DLD1 (cell line): ENCODE results near the gene PHYKPL.

Experiments used
- in situ Hi-C: cut with HindIII; loops from 2 replicates; pipeline ENCODE4 v1.10.0; 2017; ENCODE audit warnings: low sequenced_read_pairs

The PHYKPL gene

GRCh38 chr5:178225174-178225573, 7.4 kb downstream of the PHYKPL start:
- in situ Hi-C loops = no loop called here

GRCh38 chr5:178224403-178224802, 8.2 kb downstream of the PHYKPL start:
- in situ Hi-C loops = no loop called here

- in situ Hi-C loops = no loop called here
Observed at GRCh38 chr5:178223828-178224335, 8.7 kb downstream of the PHYKPL start.

DNA sequence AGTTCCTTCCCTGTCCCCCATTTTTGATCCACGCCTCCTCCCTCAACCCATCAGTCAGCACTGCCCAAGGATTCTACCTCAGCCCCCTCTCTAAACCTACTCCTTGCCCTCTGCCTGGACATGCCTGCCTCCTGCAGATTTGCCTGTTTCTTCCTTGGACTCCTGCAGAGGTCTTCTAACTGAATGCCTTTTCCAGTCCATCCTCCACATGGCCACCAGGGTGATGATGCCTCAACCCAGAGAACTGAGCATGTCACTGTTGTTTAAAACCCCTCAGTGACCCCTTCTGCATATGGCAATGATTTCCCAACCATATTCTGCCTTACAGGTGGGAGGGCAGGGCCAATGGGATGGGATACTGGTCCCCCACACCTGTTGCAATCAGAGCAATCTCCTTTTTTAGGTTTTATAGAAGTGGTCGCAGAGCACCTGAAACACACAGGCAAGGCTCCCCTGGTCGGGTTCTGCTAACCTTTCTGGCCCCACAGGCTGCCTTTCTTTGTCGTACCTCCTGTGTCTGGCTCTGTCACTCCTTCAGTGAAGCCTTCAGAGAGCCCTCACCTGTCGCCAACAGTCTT, 9.3 kb downstream of the PHYKPL start:
- in situ Hi-C loops = no loop called here

- in situ Hi-C loops = no loop called here
Observed at GRCh38 chr5:178222292-178222691, 10.3 kb downstream of the PHYKPL start.

- in situ Hi-C loops = no loop called here
Observed at GRCh38 chr5:178221853-178222252, 10.7 kb downstream of the PHYKPL start.

- in situ Hi-C loops = no loop called here
Observed at GRCh38 chr5:178221282-178221681, 11.3 kb downstream of the PHYKPL start.

GRCh38 chr5:178218827-178219226, 13.8 kb downstream of the PHYKPL start:
- in situ Hi-C loops = no loop called here

DNA sequence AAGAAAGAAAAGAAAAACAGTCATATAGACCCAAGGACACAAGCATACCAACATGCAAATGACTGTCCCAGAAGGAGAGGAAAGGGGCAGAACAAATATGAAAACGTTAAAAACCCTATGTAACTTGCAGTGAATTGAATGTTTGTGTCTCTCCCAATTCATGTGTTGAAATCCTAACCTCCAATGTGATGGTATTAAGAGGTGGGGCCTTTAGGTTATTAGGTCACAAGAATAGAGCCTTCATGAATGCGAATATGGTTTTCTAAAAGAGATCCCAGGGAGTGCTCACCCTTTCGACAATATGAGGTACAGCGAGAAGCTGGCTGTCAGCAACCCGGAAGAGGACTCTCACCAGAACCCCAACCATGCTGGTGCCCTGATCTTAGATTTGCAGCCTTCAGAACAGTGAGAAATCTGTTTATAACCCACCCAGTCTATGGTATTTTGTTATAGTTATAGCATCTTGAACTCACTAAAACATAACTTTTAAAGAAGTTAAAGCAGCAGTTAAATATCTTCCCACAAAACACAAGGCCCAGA, 14.3 kb downstream of the PHYKPL start:
- in situ Hi-C loops = no loop called here

DNA sequence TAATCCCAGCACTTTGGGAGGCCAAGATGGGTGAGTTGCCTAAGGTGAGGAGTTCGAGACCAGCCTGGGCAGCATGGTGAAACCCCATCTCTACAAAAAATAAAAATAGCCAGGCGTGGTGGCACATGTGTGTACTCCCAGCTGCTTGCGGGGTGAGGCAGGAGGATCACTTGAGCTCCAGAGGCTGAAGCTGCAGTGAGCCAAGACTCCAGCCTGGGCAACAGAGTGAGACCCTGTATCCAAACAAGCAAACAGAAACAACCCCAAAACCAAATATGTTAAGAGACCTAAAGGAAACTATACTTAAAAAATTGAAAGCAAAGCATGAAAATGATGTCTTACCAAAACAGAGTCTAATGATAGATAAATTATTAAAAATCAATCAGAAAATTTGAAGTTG, 15.8 kb downstream of the PHYKPL start:
- in situ Hi-C loops = no loop called here

GRCh38 chr5:178216088-178216534, 16.5 kb downstream of the PHYKPL start:
- in situ Hi-C loops = no loop called here

- in situ Hi-C loops = no loop called here
Observed at GRCh38 chr5:178215280-178216002, 17.2 kb downstream of the PHYKPL start.

DNA sequence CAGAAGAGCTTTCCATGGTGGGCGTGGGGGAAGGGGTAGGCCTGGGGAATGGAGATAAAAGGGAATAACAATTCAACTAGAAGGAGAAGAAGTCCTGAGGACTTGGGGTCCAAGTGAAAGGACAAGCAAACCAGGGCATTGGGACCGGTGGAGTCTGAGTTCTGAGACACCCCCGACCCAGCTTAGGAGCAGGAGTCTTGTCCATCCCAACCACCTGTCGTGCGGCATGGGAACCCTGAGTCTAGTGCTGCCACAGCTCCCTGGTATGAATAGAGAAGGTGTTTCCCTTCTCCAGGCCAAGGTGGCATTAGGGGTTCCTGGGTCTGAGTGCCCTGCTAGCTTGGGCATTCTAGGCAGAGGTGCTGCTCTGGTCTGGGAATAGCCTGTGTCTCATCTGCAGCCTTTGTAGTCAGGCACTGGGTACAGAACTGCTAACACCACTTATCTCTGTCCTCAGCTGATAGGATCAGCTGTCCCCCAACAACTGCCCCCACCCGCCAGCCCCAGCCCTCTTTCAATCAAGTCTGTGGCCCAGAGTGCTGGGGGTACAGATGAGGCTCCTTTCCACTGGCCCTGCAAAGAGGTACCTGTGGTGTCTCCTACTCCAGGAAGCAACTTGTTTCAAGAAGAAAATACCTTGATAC, 18.3 kb downstream of the PHYKPL start:
- in situ Hi-C loops = no loop called here

DNA sequence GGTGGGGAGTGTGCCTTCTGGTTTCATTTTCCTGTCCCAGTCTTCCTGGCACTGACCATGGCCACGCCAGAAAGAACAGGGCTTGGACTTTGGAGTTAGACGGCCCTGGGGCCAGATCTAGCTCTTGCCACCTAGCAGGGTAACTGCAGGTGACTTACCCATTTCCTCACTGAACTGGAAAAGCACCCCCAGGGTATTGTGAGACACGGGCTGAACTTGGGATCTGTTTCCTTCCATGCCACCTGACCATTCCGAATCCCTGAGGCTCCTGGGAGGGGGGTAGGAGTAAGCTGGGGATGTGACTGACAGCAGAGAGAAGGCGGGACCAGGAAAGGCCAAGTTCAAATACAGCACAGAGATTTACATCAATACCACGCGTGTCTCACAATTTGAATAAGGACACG, 18.9 kb downstream of the PHYKPL start:
- in situ Hi-C loops = no loop called here

- in situ Hi-C loops = no loop called here
Observed at GRCh38 chr5:178213003-178213461, 19.6 kb downstream of the PHYKPL start.

GRCh38 chr5:178212241-178213002, 20.2 kb downstream of the PHYKPL start:
- in situ Hi-C loops = no loop called here

DNA sequence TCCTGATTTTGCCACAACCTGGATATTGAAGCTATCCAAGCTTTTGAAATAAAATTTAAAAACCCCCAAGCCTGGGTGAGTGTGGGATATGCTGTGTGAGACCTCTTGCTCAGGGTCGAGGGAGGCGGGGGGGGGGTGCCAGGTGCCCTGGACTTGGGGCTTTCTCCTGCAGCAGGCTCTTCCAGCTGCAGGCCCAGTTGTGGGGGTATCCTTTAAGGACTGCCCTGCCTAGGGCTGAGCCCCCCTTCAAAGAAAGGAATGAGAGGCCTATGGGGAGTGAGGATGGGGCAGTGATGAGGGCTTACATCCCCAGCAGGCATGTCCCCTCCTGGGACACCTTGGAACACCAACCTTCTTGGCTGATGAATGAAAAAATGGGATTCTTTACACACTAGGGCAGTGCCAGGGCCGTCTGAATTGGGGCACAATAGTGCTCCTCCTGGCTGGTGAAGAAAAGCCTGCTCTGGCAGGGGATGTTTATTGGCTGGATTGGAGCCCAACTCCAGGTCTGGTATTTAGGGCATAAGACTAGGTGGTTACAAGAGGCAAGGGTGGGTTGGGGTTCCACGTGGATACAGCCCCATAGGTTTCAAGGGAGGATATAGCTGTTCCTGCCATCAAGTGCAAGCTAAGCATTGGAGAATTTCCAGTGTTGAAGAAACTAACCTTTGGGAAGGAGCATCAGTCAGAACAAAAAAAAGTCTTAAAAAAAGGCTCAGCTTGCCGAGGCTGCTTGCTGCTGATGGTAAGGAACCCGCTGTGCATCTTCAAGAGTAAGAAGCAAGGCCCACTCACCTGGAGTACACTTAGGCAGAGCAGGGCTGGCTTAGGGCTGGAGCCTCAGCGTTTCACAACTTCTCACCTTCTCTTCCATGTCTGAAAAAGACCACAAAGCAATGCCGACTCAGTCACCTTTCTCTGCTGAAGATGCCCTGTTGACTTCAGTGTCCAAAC, 21.2 kb downstream of the PHYKPL start:
- in situ Hi-C loops = no loop called here

GRCh38 chr5:178210686-178211085, 21.9 kb downstream of the PHYKPL start:
- in situ Hi-C loops = no loop called here

GRCh38 chr5:178210073-178210535, 22.5 kb downstream of the PHYKPL start:
- in situ Hi-C loops = no loop called here
